ENCODE measurements around the gene CNTLN. TPM values are rescaled to one million over a fixed set of nuclear protein-coding genes. Genes with fewer than 3 reads are reported as not detected.

CNTLN gene
- total and polyA plus RNA-seq, 2 donors (not counting 1 experiment from before 2014, with no cell fraction given) = 9.1 to 13.0 TPM

DNA sequence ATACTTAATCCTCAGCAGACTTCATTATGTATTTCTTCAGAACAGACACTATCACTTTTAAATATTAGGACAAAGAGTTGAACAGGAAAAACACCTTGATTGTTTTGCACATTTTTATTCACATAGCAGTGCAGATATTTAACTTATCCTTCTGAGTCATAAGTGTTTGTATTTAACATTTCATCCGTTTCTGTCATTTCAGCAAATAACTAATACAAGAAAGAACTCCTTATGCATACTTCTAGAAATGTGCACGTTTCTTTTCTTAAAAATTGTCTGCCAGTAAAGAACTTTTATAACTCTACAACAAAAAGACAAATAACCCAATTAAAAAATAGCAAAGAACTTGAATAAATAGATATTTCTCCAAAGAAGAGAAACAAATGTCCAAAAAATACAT is 3.3 kb upstream of the CNTLN start:
- no peak for DNase-seq (ENCODE audit: low read depth in 2 of 2)
- Histone ChIP-seq H3K9me3 (ENCODE audit: control insufficient read depth, insufficient read depth, low read depth, low read length) (no peaks in the 10 kb centered on the region), H4K20me1 (ENCODE audit: control insufficient read depth, extremely low read depth, insufficient read depth, low read length) (no peaks in the 10 kb centered on the region), H3K27me3 (ENCODE audit: control insufficient read depth, insufficient read depth, low read length) (no peaks in the 10 kb centered on the region), H3K4me3 (replicated peaks in 1 of 4; ENCODE audit: control extremely low read depth in 1 of 4, insufficient read depth in 1 of 4, low read depth in 3 of 4, low read length in 4 of 4) (no peak overlapping the region), H3K36me3 (ENCODE audit: control insufficient read depth, insufficient read depth, low read length) (no peaks in the 10 kb centered on the region), H3K9ac (ENCODE audit: insufficient read depth, low read length) (no peak overlapping the region), H3K79me2 (ENCODE audit: control insufficient read depth, insufficient read depth, low read length) (peaks cover 12% of the 10 kb centered on the region), H3K4me1 (ENCODE audit: control insufficient read depth, extremely low read depth, insufficient read depth, low read length) (peaks cover 4% of the 10 kb centered on the region), H2AFZ (ENCODE audit: low read length) (no peak overlapping the region), H3K4me2 (ENCODE audit: extremely low read depth, insufficient read depth, low read length) (no peak overlapping the region), H3K27ac (ENCODE audit: insufficient read depth, low read length) (no peak overlapping the region)
- TF ChIP-seq EZH2 (IDR thresholded peaks at IDR 0.05; ENCODE audit: low read length, missing control alignments) = no peak

DNA sequence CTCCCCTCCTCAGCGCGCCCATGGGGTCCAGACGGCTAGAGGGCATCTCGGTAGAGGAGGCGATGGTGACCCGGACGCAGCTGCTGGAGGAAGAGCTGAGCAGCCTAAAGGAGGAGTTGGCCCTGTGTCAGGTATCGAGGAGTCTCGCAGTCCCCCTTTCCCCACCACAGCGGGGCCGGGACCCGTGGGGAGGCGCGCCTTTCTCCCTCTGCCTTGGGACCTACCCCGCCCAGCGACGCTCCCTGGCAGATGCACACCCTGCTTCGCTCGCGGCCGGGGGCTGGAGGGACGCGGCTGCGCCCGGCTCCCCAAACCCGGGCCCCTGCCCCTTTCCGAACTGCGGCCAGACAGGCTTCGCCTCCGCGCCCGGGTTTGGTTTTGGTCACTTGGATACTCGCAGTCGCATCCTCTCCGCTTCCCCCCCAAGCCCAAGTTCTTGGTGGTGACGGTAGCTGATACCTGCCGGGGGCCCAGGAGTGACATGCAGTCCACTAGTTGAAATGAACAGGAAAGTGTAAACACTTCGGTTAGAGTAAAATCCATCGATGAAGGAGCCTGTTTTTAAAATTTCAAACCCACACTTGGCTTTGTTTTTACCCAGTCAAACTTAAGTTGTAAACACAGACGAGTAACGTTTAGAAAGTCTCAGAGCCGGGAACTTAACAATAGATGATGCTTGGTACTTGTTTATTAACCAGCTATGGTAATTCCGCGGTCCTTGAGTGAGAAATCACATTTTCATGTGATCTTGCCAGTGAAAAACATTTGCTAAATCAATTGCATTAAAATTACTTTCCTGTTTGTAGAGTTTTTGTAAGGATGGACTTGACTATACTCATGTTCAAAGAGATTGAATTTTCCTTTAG is 688 bp downstream of the CNTLN start:
- Histone ChIP-seq H4K20me1 (ENCODE audit: control insufficient read depth, extremely low read depth, insufficient read depth, low read length) (no peaks in the 10 kb centered on the region), H3K4me1 (ENCODE audit: control insufficient read depth, extremely low read depth, insufficient read depth, low read length) (peaks cover 4% of the 10 kb centered on the region), H3K79me2 (ENCODE audit: control insufficient read depth, insufficient read depth, low read length) (peaks cover 27% of the 10 kb centered on the region), H3K4me2 (ENCODE audit: extremely low read depth, insufficient read depth, low read length) (peak overlapping the region; percentile 80), H3K27me3 (ENCODE audit: control insufficient read depth, insufficient read depth, low read length) (no peaks in the 10 kb centered on the region), H3K4me3 (replicated peaks in 1 of 4; ENCODE audit: control extremely low read depth in 1 of 4, insufficient read depth in 1 of 4, low read depth in 3 of 4, low read length in 4 of 4) (peak overlapping the region; percentile 86 to 96 (median 88)), H3K36me3 (ENCODE audit: control insufficient read depth, insufficient read depth, low read length) (no peaks in the 10 kb centered on the region), H3K27ac (ENCODE audit: insufficient read depth, low read length) (peak overlapping the region; percentile 90), H3K9me3 (ENCODE audit: control insufficient read depth, insufficient read depth, low read depth, low read length) (no peaks in the 10 kb centered on the region), H3K9ac (ENCODE audit: insufficient read depth, low read length) (peak overlapping the region; percentile 95), H2AFZ (ENCODE audit: low read length) (peak overlapping the region; percentile 95)
- DNase-seq (ENCODE audit: low read depth in 2 of 2) = peak; percentile 53 to 56
- TF ChIP-seq, protein P1, sequence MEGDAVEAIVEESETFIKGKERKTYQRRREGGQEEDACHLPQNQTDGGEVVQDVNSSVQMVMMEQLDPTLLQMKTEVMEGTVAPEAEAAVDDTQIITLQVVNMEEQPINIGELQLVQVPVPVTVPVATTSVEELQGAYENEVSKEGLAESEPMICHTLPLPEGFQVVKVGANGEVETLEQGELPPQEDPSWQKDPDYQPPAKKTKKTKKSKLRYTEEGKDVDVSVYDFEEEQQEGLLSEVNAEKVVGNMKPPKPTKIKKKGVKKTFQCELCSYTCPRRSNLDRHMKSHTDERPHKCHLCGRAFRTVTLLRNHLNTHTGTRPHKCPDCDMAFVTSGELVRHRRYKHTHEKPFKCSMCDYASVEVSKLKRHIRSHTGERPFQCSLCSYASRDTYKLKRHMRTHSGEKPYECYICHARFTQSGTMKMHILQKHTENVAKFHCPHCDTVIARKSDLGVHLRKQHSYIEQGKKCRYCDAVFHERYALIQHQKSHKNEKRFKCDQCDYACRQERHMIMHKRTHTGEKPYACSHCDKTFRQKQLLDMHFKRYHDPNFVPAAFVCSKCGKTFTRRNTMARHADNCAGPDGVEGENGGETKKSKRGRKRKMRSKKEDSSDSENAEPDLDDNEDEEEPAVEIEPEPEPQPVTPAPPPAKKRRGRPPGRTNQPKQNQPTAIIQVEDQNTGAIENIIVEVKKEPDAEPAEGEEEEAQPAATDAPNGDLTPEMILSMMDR (conservative IDR thresholded peaks at IDR 0.05 in 1 of 2, IDR thresholded peaks at IDR 0.05 in 1 of 2; ENCODE audit: low read depth in 1 of 2, low read length in 2 of 2) = no peak
- no peak for TF ChIP-seq EZH2 (IDR thresholded peaks at IDR 0.05; ENCODE audit: low read length, missing control alignments)

DNA sequence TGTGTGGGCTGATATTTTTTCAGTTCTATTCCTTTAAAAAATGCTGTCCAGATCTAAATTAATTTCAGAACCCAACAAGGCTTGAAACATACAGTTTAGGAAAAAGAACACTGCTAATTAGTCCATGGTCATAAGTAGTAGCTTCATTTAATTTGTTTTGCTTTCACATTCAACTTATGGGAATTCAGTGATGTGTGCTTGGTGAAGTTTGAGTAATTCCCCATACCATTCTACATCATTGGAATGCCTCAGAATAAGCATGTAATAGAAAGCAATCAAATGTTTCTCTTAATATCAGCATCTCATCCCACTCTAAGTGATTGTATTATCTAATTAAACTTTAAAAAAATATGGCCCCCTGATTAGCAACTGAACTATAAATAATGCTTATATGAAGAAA is 2.7 kb downstream of the CNTLN start:
- no peaks in the 10 kb centered on the region for H3K9me3 ChIP-seq (ENCODE audit: control insufficient read depth, insufficient read depth, low read depth, low read length)
- H3K4me1 ChIP-seq (ENCODE audit: control insufficient read depth, extremely low read depth, insufficient read depth, low read length) = peaks cover 4% of the 10 kb centered on the region
- no peaks in the 10 kb centered on the region for H3K36me3 ChIP-seq (ENCODE audit: control insufficient read depth, insufficient read depth, low read length)
- H3K27ac ChIP-seq (ENCODE audit: insufficient read depth, low read length) = no peak overlapping the region
- peak overlapping the region; percentile 63 for H3K4me2 ChIP-seq (ENCODE audit: extremely low read depth, insufficient read depth, low read length)
- no peak overlapping the region for H3K9ac ChIP-seq (ENCODE audit: insufficient read depth, low read length)
- H3K27me3 ChIP-seq (ENCODE audit: control insufficient read depth, insufficient read depth, low read length) = no peaks in the 10 kb centered on the region
- H3K4me3 ChIP-seq (replicated peaks in 1 of 4; ENCODE audit: control extremely low read depth in 1 of 4, insufficient read depth in 1 of 4, low read depth in 3 of 4, low read length in 4 of 4) = no peak overlapping the region
- no peak overlapping the region for H2AFZ ChIP-seq (ENCODE audit: low read length)
- peak; percentile 6 to 46 for DNase-seq (ENCODE audit: low read depth in 2 of 2)
- TF ChIP-seq EZH2 (IDR thresholded peaks at IDR 0.05; ENCODE audit: low read length, missing control alignments) = no peak
- TF ChIP-seq, protein P1 (conservative IDR thresholded peaks at IDR 0.05 in 1 of 2, IDR thresholded peaks at IDR 0.05 in 1 of 2; ENCODE audit: low read depth in 1 of 2, low read length in 2 of 2) = no peak
- peaks cover 30% of the 10 kb centered on the region for H3K79me2 ChIP-seq (ENCODE audit: control insufficient read depth, insufficient read depth, low read length)
- H4K20me1 ChIP-seq (ENCODE audit: control insufficient read depth, extremely low read depth, insufficient read depth, low read length) = no peaks in the 10 kb centered on the region
